Measurements from ENCODE around the gene YIF1B.
"Not testable (repeated sequence)": the region's sequence is repeated elsewhere in the genome, so short reads cannot be mapped to it uniquely, and the experiment has no call there.

Gene YIF1B

DNA sequence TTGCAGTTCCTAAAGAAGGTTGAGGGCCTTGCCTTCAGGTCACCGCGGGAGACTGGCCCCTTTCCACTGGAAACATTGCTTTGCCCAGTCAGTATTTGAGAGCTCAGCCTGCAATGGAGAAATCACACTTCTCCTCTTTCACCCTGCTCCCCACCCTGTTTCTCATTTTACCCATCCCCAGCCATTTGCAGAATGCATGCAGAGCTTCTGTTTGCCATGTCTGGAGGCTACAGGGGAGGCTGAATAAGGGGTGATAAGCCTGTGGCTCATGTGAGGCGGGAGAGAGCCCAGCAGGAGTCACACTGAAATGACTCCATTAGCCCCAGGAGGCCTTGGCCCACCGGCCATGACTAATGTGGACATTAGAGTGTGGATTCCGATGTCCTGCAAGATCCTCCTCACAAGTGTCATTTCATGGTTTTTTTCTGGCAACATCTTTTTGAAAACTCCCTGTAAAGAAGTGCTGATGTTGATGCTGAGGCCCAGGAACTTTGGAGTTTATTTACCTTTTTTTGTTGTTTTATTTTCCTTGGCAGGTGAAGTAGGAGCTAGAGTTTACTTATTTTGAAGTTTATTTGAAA, 45.1 kb downstream of the YIF1B start:
- no peak for DNase-seq

DNA sequence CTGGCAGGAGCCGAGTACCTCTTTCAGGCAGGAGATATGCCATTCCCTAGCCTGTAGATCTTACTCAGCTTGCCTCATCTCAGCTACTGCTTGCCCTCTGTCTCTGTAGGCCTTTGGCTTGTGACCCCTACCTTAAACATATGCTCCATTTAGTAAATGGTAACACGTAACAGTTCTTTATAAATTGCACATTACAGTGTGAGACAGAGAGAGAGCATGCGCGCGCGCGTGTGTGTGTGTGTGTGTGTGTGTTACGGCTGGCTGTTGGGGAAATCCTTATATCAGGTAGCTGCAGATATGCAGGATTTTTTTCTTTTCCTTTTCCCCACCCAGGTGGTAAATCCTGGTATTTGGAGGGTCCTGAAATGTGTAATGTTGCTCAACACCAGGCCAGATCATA, 47.2 kb downstream of the YIF1B start:
- no peak for DNase-seq

DNA sequence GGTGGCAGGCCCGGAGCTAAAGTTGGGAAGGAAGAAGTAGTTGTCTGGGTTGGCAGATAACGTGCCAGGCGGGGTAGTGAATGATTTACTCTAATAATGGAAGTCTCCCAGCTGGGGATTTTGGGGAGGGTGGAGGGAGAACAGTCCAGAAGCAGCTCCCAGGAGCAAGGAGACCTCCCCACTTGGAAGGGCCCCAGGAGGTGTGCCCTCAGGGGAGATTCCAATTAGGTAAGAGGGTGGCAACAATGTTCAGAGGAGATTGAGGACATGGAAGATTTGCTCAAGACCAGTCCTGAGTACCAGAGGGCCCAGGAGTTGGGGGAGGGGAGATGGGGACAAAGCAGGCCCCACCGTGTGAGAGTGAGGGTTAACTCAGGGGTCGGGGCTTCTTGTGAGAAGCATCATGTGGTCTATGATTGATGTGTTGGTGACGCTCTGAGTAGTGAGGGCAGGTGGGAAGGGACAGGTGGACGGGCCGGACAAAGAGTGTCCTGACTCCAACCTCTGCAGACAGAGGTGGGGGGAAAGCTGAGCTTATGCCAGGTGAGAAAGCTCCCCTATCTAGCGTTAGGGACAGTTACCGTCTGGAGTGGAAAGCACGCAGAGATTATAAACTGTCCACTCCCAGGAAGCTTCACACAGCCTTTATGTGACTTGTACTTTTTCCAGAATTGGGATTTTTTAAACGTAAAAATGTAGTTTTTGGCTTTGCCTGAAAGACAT, 47.8 kb downstream of the YIF1B start:
- DNase-seq, result no peak

DNA sequence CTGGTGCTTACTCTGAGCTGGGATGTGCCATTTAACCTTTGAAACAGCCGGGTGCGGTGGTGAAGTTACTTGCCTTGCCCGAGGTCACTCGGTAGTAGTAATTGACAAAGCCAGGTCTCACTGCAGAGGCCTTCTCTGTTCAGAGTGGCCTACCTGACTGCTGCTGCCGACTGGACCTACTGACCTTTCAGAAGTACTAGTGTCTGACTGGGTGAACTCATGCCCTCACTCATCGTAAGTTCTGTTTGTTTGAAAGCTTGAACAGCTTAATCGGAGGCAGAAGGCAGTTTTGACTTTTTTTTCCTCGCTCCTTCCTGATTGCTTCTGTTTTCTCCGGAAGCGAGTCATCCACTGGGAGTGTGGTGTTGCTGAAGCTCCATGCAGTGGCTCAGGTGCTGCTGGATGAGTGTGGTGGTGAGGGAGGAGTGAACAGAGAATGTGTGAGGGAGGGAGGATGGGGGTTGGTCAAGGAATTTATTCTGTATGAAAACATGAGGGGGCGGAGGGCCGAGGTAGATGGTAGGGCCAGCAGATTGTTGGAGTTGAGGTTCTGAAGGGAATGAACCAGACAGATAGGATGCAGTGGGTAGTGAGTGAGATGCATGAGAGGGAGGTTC, 48.7 kb downstream of the YIF1B start:
- no peak for DNase-seq

DNA sequence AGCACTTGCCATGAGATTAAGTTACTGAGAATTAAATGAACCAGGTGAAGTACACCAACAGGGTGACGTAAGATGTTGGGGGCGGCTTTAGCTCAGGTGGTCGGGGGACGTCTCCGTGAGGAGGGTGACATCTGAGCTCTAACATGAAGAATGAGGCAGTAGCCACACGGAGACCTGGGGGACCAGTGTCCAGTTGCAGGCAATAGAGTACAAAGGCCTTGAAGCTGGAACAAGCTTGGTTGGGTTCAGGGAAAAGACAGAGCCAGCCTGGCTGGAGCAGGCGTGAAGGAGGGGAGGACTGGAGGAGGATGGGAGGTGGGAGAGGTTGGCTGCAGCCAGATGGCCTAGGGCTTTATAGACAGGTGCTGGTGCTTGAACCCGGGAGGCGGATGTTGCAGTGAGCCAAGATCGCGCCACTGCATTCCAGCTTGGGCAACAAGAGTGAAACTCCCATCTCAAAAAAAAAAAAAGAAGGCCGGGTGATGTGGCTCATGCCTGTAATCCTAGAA, 49.8 kb downstream of the YIF1B start:
- DNase-seq, result no peak

DNA sequence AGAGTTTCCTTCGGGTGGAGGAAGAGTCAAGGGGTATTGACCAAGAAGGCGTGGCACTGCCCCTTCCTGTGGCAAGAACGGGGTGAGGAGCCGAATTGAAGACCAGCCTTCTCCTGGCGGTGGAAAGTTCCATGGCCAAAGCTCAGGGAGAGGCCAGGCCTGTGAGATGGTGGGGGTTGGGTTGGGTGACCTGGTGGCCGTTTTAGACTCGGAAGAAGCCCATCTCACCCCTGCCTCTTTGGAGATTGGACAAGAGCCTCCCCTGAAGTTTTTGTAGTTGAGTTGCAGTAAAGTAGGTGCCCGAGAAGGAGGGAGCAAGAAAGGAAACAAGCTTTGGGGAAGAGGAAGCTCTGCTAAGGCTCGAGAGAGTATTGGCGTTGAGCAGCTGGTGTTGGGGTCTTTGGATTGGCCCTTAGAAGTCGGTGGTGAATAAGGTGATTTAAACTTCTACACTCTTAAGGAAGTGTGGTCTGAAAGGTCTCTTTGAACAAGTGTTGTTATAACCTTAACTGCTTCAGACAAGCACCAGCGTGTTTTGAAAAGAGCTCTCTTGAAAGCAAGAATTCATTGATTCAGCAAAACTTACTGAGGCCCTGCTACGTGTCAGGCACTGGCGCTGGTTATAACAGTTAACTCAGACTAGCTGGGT, 50.4 kb downstream of the YIF1B start:
- peak; percentile 40 for DNase-seq

DNA sequence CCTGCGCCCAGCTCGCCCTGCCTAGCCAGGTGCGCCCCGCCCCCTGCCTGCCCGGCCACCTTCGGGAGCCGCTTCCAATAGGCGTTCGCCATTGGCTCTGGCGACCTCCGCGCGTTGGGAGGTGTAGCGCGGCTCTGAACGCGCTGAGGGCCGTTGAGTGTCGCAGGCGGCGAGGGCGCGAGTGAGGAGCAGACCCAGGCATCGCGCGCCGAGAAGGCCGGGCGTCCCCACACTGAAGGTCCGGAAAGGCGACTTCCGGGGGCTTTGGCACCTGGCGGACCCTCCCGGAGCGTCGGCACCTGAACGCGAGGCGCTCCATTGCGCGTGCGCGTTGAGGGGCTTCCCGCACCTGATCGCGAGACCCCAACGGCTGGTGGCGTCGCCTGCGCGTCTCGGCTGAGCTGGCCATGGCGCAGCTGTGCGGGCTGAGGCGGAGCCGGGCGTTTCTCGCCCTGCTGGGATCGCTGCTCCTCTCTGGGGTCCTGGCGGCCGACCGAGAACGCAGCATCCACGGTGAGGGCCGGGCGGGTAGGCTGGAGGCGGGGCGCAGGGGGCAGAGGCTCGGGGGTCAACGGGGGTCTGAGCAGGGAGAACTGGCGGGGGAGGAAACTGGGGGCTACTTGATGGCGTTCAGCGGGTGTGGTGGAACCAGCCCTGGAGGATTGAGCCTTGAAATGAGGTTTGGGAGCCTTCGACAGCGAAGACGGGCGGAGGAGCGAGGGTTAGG, 51.1 kb downstream of the YIF1B start, which contains the start of gene SPINT2:
Gene SPINT2, plus strand, starts transcription at position 88 of the 727 bp plus-strand sequence. Its CDS starts 320 bp downstream, at position 408.
- peak; percentile 64 for DNase-seq

DNA sequence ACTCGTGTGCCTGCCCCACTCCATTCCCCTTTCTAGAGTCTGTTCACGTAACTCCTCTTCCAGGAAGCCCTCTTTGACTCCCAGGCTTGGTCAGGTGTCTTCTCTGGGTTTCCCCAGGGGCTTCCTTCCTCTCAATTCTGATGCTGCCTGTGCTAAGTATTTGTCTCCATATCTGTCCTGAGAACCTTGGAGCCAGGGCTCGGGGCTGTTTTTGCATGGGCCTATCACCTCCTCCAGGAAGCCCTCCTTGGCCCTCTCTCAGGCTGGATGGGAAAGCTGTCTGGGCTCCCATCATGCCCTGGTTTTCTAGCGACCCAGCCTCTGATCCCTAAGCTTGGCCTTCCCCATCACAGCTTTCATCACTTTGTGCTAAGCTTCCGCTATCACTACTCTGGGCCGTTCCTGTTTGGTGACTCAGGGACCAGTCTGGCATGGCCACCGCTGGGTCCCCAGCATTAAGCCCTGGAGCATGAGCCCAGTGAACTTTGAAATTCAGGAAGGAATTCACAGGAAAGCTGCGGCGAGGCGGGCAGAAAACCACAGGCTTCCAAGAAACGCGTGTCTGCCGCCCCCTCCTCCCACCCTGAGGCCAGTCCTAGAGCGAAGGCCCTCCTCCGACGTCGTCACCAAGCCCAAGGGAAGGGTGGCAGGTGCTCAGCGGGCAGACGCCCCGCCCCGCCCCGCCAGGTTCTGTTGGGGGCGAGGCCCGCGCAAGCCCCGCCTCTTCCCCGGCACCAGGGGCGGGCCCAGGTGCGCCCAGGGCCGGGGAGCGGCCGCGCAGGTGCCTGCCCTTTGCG, 51.9 kb downstream of the YIF1B start:
- DNase-seq, result peak; percentile 87

DNA sequence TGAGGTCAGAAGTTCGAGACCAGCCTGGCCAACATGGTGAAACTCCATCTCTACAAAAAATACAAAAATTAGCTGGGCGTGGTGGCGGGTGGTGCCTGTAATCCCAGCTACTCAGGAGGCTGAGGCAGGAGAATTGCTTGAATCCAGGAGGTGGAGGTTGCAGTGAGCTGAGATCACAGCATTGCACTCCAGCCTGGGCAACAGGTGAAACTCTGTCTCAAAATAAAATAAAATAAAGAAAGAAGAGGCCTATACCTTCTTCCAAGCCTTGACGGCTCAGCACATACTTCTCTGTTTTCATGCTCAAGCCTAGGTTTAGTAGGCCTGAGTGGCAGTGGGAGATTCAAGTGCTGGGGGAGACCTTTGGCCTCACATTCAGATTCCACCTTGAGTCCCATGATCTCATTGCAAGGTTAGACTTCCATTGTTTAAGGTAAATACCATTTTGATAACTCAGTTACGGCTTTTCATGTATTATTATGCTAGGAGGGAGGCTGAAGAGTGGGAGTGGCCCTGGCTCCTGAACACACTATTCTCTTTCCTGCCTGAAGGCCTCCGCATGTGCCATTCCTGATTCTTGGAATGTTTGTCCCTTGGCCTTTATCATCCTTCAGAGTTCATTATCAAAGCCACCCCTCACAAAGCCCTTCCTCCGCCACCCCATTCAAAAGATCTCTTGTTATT, 53.0 kb downstream of the YIF1B start:
- DNase-seq, result no peak

DNA sequence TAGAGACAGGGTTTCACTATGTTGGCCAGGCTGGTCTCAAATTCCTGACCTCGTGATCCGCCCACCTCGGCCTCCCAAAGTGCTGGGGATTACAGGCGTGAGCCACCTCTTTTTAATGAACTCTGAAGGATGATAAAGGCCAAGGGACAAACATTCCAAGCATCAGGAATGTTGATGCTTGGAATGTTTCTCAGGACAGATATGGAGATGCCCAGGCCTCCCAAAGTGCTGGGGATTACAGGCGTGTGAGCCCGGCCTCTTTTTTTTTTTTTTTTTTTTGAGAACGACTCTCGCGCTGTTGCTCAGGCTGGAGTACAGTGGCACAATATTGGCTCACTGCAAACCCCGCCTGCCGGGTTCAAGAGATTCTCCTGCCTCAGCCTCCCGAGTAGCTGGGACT, 53.8 kb downstream of the YIF1B start:
- not testable (repeated sequence) for DNase-seq

DNA sequence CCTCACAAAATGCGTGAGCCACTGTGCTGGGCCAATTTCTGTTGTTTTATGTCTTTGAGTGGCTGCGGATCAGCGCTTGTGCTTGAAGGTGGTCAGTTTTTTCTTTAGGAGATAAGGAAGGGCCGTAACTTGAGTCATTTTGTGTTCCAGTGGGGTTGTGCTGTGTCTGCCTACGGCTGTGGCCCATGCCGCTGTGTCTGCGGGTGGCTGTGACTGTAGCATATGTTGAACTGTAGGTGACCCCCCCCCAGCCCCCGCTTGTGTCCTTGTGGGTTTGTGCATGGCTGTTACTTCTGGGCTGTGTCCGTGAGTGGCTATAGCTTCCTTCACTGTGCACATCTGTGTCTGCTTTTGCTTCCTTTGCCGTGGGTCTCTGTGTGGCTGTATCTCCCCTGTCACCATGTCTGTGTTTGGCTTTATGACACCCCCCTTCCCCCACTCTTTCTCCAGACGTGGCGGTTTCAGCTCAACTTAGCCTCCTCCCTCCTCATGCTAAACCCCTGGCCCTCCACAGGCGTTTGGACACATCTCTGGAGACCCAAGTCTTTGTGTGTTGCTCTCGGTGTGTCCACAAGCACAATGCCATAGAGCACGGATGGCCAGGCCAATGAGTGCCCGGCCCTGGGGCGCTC, 60.2 kb downstream of the YIF1B start:
- DNase-seq, result no peak

DNA sequence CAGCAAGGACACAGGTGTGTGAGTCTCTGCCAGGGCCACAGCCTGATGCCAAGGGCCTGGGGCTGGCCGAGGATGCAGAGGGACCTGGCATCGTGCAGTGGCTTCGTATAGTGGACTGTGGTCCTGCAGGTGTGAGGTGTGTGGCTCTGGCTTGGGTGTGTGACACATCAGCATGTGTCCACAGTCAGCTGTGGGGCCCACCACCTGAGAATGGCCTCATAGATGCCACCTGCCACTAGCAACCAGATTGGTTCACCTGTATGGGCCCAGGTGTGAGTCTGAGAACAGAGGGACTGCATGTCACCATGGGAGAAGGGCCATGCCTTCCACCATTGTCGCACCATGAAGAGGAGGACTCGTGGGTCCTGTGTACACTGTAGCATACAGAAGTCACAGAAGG, 62.0 kb downstream of the YIF1B start:
- DNase-seq, result no peak
